ENCODE measurements around the gene PHF21A. TPM values are rescaled to one million over a fixed set of nuclear protein-coding genes. Genes with fewer than 3 reads are reported as not detected.

PHF21A gene
- total and polyA plus RNA-seq, 2 of the 13 experiments (the other 11 are each of a cell fraction or from before 2014, with no cell fraction given): 4.1 to 34.6 TPM

DNA sequence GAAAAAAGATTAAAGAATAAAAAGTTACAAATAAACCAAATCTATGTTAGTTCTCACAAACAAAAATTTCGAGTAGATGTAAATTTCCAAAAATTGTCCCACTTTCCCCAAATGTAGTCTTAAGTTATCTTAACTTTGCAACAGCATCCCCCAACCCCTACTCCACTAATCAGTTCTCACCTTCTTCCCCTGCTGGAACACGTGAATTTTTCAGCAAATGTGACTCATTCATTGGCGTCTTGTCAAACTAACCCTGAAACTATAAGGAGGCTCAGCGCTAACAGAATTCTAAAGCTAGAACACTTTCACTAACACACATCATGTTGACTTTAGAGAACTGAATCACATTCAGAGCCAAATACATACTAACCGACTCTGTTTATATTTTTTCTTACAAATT is 46.1 kb downstream of the PHF21A start (continued):
- no peak for TF ChIP-seq ZBTB1 (CRISPR knock-in tag; IDR thresholded peaks at IDR 0.05; ENCODE audit: borderline replicate concordance)
- no peak for TF ChIP-seq ZNF430 (CRISPR knock-in tag; IDR thresholded peaks at IDR 0.05)
- no peak for TF ChIP-seq ZNF768 (CRISPR knock-in tag; IDR thresholded peaks at IDR 0.05)
- no peak for TF ChIP-seq NR2C2 (CRISPR knock-in tag; IDR thresholded peaks at IDR 0.05; ENCODE audit: borderline replicate concordance)
- no peak for TF ChIP-seq MEIS1 (CRISPR knock-in tag; IDR thresholded peaks at IDR 0.05; ENCODE audit: borderline replicate concordance)

DNA sequence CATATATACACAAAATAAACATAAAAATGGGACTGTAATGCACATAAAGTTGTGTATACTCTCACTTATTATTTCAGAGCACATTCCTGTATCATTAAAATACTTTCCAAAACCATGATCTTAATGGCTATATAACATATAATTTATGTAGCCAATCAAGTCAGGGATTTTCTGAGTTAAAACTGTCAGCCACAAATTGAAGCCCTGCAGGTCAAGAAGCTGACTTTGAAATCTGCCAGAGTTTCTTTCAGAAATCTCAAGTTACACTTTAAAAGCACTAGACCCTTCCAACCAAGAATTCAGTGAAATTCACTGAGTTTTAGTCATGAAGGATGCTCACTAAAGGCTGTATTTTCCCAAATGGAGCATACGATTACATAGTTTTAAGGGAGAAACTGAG is 47.6 kb downstream of the PHF21A start:
- no peak overlapping the region for H3K4me3 ChIP-seq (replicated peaks in 1 of 3; ENCODE audit: insufficient read depth in 1 of 3, low read depth in 2 of 3, low read length in 3 of 3)
- FAIRE-seq: no peak
- H3K9ac ChIP-seq (ENCODE audit: insufficient read depth, low read depth, low read length): no peak overlapping the region
- H3K4me2 ChIP-seq (ENCODE audit: low read depth, low read length): no peak overlapping the region
- in situ Hi-C loops (cut with HindIII; ENCODE audit: extremely low pct_ligation_motif_present, low pct_unique_long_range_greater_than_20kb) (no loop called here), intact Hi-C loops (cut with micrococcal nuclease; ENCODE audit: unreplicated experiment) (no loop called here)
- ChIA-PET CTCF (ENCODE audit: low intra/inter-chr PET ratio, low total read pairs) (no interaction called here), POLR2A (no interaction called here)
- no peaks in the 10 kb centered on the region for H3K4me1 ChIP-seq (ENCODE audit: insufficient read depth, low read length)
- no TSS peak for BruUV-seq (replicated peaks)
- WGBS (ENCODE audit: low lambda C conversion rate): 100% methylated on average over 1 of the region's 1 CpG
- ATAC-seq: no peak
- DNase-seq (ENCODE audit: low spot score): no peak
- 0 out of 2 replicates have a peak, but pooled peaks cover 2% of the 10 kb centered on the region for H4K20me1 ChIP-seq (ENCODE audit: insufficient read depth, low read length)
- H3K27ac ChIP-seq (ENCODE audit: extremely low read length, insufficient read depth, low read length): no peak overlapping the region
- no peaks in the 10 kb centered on the region for H3K27me3 ChIP-seq (ENCODE audit: control insufficient read depth in 1 of 2, insufficient read depth in 2 of 2, low read length in 2 of 2)
- H2AFZ ChIP-seq (ENCODE audit: low read length): no peak overlapping the region
- H3K36me3 ChIP-seq (replicated peaks in 1 of 2; ENCODE audit: control insufficient read depth in 1 of 2, insufficient read depth in 2 of 2, low read length in 2 of 2): no peaks in the 10 kb centered on the region; a peak in 2 of 5 replicates
- no peaks in the 10 kb centered on the region for H3K9me3 ChIP-seq (ENCODE audit: low read length)
- H3K79me2 ChIP-seq (ENCODE audit: insufficient read depth, low read length): no peaks in the 10 kb centered on the region
- TF ChIP-seq ZBTB3 (CRISPR knock-in tag; IDR thresholded peaks at IDR 0.05; ENCODE audit: borderline replicate concordance, low read depth) (no peak), PRMT3 (CRISPR knock-in tag; IDR thresholded peaks at IDR 0.05; ENCODE audit: borderline replicate concordance, low read depth) (no peak), ZFP41 (CRISPR knock-in tag; IDR thresholded peaks at IDR 0.05; ENCODE audit: borderline replicate concordance) (no peak), HOXA9 (CRISPR knock-in tag; IDR thresholded peaks at IDR 0.05; ENCODE audit: borderline replicate concordance) (no peak), PRPF4 (IDR thresholded peaks at IDR 0.05; ENCODE audit: low read depth, low read length, poor library complexity, severe bottlenecking) (no peak), GTF3A (CRISPR knock-in tag; conservative IDR thresholded peaks at IDR 0.05) (no peak), ZNF335 (CRISPR knock-in tag; IDR thresholded peaks at IDR 0.05) (no peak), FOXK1 (CRISPR knock-in tag; IDR thresholded peaks at IDR 0.05; ENCODE audit: borderline replicate concordance, low read depth) (no peak), YEATS2 (CRISPR knock-in tag; IDR thresholded peaks at IDR 0.05; ENCODE audit: borderline replicate concordance) (no peak)
- TF ChIP-seq, protein P1, sequence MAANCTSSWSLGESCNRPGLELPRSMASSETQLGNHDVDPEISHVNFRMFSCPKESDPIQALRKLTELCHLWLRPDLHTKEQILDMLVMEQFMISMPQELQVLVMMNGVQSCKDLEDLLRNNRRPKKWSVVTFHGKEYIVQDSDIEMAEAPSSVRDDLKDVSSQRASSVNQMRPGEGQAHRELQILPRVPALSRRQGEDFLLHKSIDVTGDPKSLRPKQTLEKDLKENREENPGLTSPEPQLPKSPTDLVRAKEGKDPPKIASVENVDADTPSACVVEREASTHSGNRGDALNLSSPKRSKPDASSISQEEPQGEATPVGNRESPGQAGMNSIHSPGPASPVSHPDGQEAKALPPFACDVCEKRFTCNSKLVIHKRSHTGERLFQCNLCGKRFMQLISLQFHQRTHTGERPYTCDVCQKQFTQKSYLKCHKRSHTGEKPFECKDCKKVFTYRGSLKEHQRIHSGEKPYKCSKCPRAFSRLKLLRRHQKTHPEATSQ (CRISPR knock-in tag; IDR thresholded peaks at IDR 0.05; ENCODE audit: borderline replicate concordance): no peak
- TF ChIP-seq, protein P2, sequence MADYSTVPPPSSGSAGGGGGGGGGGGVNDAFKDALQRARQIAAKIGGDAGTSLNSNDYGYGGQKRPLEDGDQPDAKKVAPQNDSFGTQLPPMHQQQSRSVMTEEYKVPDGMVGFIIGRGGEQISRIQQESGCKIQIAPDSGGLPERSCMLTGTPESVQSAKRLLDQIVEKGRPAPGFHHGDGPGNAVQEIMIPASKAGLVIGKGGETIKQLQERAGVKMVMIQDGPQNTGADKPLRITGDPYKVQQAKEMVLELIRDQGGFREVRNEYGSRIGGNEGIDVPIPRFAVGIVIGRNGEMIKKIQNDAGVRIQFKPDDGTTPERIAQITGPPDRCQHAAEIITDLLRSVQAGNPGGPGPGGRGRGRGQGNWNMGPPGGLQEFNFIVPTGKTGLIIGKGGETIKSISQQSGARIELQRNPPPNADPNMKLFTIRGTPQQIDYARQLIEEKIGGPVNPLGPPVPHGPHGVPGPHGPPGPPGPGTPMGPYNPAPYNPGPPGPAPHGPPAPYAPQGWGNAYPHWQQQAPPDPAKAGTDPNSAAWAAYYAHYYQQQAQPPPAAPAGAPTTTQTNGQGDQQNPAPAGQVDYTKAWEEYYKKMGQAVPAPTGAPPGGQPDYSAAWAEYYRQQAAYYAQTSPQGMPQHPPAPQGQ (CRISPR knock-in tag; IDR thresholded peaks at IDR 0.05; ENCODE audit: borderline replicate concordance): no peak
- TF ChIP-seq, protein P3, sequence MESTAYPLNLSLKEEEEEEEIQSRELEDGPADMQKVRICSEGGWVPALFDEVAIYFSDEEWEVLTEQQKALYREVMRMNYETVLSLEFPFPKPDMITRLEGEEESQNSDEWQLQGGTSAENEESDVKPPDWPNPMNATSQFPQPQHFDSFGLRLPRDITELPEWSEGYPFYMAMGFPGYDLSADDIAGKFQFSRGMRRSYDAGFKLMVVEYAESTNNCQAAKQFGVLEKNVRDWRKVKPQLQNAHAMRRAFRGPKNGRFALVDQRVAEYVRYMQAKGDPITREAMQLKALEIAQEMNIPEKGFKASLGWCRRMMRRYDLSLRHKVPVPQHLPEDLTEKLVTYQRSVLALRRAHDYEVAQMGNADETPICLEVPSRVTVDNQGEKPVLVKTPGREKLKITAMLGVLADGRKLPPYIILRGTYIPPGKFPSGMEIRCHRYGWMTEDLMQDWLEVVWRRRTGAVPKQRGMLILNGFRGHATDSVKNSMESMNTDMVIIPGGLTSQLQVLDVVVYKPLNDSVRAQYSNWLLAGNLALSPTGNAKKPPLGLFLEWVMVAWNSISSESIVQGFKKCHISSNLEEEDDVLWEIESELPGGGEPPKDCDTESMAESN (CRISPR knock-in tag; conservative IDR thresholded peaks at IDR 0.05): no peak
- TF ChIP-seq, protein P4, sequence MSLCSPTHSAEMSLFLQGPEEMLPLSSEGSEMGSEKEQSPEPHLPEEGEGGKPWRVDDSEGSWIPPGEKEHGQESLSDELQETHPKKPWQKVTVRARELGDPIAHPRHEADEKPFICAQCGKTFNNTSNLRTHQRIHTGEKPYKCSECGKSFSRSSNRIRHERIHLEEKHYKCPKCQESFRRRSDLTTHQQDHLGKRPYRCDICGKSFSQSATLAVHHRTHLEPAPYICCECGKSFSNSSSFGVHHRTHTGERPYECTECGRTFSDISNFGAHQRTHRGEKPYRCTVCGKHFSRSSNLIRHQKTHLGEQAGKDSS (CRISPR knock-in tag; IDR thresholded peaks at IDR 0.05; ENCODE audit: borderline replicate concordance, low read depth): no peak
